GM12865 (cell line): ENCODE data around the gene PAPPA.

Experiments
- DNase-seq: peaks from one replicate; pipeline ENCODE4 v3.0.0; 2010; ENCODE audit warnings: low read depth
- H3K4me3 ChIP-seq: 2 replicates; pipeline ENCODE4 v1.5.1; 2011; ENCODE audit warnings: mild to moderate bottlenecking, low read depth, low read length, control low read depth
- TF ChIP-seq, protein P1 (sequence below): IDR thresholded peaks from 2 replicates; pipeline ENCODE4 v1.5.1; 2011; ENCODE audit warnings: low read length, control low read depth, low read depth, inconsistent platforms; ENCODE audit not compliant: insufficient read depth; ENCODE audit errors: missing control alignments

The PAPPA gene

DNA sequence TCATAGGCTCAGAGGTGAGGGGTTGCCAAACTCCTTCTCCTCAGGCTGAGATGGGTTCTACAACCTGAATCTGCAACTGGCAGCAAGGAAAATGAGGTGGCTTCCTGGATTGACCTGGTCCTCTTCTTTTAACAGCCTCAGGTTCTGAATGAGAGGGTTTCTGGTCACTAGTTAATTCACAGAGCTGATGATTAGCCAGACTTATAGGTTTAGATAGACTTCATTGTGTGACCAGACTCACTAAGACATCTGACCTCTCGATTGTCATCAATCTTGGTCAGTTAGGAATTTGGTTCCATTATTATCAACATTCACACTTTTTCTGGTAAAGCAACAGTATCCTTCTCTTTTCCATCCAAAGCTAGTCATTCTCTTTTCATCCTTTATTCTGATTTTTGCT, 257.9 kb downstream of the PAPPA start:
- TF ChIP-seq, protein P1, sequence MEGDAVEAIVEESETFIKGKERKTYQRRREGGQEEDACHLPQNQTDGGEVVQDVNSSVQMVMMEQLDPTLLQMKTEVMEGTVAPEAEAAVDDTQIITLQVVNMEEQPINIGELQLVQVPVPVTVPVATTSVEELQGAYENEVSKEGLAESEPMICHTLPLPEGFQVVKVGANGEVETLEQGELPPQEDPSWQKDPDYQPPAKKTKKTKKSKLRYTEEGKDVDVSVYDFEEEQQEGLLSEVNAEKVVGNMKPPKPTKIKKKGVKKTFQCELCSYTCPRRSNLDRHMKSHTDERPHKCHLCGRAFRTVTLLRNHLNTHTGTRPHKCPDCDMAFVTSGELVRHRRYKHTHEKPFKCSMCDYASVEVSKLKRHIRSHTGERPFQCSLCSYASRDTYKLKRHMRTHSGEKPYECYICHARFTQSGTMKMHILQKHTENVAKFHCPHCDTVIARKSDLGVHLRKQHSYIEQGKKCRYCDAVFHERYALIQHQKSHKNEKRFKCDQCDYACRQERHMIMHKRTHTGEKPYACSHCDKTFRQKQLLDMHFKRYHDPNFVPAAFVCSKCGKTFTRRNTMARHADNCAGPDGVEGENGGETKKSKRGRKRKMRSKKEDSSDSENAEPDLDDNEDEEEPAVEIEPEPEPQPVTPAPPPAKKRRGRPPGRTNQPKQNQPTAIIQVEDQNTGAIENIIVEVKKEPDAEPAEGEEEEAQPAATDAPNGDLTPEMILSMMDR = no peak
- no peak overlapping the region for H3K4me3 ChIP-seq
- DNase-seq = no peak

DNA sequence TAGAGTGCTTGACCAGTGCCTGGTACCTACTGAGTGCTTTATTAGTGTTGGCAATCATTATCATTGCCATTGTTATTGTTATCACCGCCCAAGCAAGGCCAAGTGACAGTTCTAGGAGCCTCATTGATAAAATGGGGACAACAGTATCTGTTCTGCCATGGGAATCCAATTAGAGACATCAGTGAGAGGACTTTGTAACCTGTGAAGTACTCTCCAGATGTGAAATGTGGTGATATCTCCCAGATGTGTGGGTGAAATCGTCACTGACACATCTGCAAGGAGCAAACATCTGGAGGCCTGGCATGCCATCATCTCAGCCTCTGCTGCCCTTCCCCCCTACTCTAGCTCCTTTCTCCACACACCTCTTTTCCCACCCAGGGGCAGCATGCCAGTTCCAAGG, 260.8 kb downstream of the PAPPA start:
- no peak overlapping the region for H3K4me3 ChIP-seq
- TF ChIP-seq, protein P1 = no peak
- no peak for DNase-seq

DNA sequence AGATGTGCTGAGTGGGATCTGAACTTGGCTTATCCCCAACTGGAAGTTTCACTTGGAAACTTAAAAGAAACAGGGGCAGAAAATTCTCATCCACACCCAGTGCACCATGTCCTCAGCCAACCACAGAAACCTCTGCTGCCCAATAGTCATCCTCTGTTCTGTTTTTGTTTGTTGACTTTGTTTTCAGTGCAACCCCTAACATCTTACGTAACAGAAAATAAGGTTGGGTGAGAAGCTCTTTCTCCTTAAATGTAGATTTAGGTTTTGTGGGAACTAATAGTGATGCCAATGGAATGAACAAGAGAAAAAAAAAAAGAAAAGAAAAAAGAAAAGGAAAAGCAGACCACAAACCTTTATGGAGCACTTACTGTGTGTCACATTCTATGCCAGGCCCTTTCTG, 262.8 kb downstream of the PAPPA start:
- H3K4me3 ChIP-seq = no peak overlapping the region
- no peak for DNase-seq
- TF ChIP-seq, protein P1 = no peak

DNA sequence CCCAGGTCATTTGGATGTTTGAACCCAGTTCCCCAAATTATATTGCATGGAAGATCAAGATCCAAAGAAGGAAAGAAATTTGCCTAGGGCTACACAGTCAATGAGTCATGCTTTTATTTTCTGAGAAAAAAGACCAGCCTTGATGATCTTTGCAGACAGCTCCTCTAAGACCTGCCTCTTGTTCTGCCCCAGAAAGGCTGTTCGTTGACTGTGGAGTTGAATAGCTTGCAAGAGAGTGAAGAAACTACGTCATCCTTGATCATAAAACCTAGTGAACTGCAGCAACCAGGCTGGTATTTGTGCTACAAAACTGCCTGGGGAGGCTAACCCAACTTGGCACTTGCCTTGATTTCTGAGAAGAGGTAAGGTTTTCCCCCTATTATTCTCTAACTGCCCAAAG, 263.9 kb downstream of the PAPPA start:
- TF ChIP-seq, protein P1 = no peak
- no peak overlapping the region for H3K4me3 ChIP-seq
- no peak for DNase-seq

DNA sequence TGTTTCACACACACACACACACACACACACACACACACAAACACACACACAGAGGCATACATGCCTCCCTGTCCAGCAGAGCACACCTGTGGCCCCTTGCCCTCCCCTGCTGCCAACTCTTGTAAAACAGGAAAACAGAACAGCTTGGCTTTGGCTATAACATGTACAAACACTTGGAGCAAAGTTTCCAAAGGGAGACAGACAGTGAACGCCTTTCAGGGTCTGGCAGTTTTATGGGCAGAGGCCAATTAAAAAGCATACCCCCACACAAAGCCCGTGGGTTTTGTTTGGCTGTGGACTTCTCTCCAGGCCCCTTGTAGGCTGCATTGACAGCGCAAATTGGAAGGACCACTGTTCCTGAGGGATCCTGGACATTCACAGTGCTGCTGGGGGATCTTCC, 265.6 kb downstream of the PAPPA start:
- TF ChIP-seq, protein P1 = no peak
- H3K4me3 ChIP-seq = no peak overlapping the region
- DNase-seq = no peak

DNA sequence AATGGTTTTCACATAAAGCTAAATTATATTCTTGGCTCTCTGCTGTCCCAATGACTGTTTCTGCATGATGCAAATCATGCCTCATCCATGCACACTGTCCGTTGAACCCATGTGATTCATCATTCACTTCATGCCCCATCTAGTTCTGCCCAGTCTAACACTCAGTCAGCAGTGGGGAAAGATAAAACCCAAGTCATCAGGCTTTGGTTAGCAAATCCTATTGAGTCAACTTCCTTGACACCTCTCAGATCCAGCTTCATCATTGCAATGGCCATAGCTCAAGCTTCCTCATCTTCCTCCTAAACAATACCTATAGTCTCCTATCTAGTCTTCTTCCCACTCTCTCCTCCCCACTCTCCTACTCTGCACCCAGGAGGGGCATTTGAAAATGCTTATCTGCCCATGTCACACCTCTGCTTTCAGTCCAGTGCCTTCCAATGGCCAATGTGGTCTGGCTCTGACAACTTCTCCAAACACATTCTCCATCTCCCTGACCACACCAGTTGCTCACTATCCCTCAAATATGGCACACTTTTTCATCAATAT, 267.5 kb downstream of the PAPPA start:
- no peak for DNase-seq
- H3K4me3 ChIP-seq = no peak overlapping the region
- TF ChIP-seq, protein P1 = no peak
